ENCODE measurements around the gene RABL6. TPM values are rescaled to one million over a fixed set of nuclear protein-coding genes. Genes with fewer than 3 reads are reported as not detected.
"Not testable (repeated sequence)": the region's sequence is repeated elsewhere in the genome, so short reads cannot be mapped to it uniquely, and the experiment has no call there.

The RABL6 gene
- total RNA-seq, 1 donor from 2014 or later = 68.2 TPM

GRCh38 chr9:136835162-136835931 is 27.6 kb downstream of the RABL6 start:
- Histone ChIP-seq H3K4me1 (no peaks in the 10 kb centered on the region), H3K27ac (no peak overlapping the region), H3K36me3 (peaks cover 32% of the 10 kb centered on the region), H3K9me3 (no peaks in the 10 kb centered on the region), H3K27me3 (no peaks in the 10 kb centered on the region), H3K4me3 (no peak overlapping the region)
- intact Hi-C loops (cut with DNase I) = no loop called here
- TF ChIP-seq, protein P1, sequence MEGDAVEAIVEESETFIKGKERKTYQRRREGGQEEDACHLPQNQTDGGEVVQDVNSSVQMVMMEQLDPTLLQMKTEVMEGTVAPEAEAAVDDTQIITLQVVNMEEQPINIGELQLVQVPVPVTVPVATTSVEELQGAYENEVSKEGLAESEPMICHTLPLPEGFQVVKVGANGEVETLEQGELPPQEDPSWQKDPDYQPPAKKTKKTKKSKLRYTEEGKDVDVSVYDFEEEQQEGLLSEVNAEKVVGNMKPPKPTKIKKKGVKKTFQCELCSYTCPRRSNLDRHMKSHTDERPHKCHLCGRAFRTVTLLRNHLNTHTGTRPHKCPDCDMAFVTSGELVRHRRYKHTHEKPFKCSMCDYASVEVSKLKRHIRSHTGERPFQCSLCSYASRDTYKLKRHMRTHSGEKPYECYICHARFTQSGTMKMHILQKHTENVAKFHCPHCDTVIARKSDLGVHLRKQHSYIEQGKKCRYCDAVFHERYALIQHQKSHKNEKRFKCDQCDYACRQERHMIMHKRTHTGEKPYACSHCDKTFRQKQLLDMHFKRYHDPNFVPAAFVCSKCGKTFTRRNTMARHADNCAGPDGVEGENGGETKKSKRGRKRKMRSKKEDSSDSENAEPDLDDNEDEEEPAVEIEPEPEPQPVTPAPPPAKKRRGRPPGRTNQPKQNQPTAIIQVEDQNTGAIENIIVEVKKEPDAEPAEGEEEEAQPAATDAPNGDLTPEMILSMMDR (IDR thresholded peaks at IDR 0.05) = no peak
- no peak for DNase-seq
- ATAC-seq = no peak

GRCh38 chr9:136835932-136836904 is 28.5 kb downstream of the RABL6 start:
- H3K4me3 ChIP-seq = no peak overlapping the region
- no peak for DNase-seq
- peaks cover 26% of the 10 kb centered on the region for H3K36me3 ChIP-seq
- H3K27ac ChIP-seq = no peak overlapping the region
- intact Hi-C loops (cut with DNase I) = no loop called here
- no peaks in the 10 kb centered on the region for H3K4me1 ChIP-seq
- no peaks in the 10 kb centered on the region for H3K27me3 ChIP-seq
- TF ChIP-seq, protein P1 (IDR thresholded peaks at IDR 0.05) = no peak
- ATAC-seq = no peak
- no peaks in the 10 kb centered on the region for H3K9me3 ChIP-seq

GRCh38 chr9:136837146-136837855 is 29.6 kb downstream of the RABL6 start:
- H3K4me3 ChIP-seq = no peak overlapping the region
- no peaks in the 10 kb centered on the region for H3K9me3 ChIP-seq
- DNase-seq (no peak), ATAC-seq (no peak)
- peaks cover 26% of the 10 kb centered on the region for H3K36me3 ChIP-seq
- H3K27ac ChIP-seq = no peak overlapping the region
- intact Hi-C loops (cut with DNase I) = no loop called here
- TF ChIP-seq, protein P1 (IDR thresholded peaks at IDR 0.05) = no peak
- no peaks in the 10 kb centered on the region for H3K27me3 ChIP-seq
- peaks cover 9% of the 10 kb centered on the region for H3K4me1 ChIP-seq

- H3K27me3 ChIP-seq; intact Hi-C loops (cut with DNase I); H3K27ac ChIP-seq; ATAC-seq; H3K9me3 ChIP-seq; H3K4me3 ChIP-seq; DNase-seq: not testable (repeated sequence)
- H3K4me1 ChIP-seq = peaks cover 14% of the 10 kb centered on the region
- H3K36me3 ChIP-seq = peaks cover 21% of the 10 kb centered on the region
Measured at GRCh38 chr9:136837856-136838277, 30.1 kb downstream of the RABL6 start.

DNA sequence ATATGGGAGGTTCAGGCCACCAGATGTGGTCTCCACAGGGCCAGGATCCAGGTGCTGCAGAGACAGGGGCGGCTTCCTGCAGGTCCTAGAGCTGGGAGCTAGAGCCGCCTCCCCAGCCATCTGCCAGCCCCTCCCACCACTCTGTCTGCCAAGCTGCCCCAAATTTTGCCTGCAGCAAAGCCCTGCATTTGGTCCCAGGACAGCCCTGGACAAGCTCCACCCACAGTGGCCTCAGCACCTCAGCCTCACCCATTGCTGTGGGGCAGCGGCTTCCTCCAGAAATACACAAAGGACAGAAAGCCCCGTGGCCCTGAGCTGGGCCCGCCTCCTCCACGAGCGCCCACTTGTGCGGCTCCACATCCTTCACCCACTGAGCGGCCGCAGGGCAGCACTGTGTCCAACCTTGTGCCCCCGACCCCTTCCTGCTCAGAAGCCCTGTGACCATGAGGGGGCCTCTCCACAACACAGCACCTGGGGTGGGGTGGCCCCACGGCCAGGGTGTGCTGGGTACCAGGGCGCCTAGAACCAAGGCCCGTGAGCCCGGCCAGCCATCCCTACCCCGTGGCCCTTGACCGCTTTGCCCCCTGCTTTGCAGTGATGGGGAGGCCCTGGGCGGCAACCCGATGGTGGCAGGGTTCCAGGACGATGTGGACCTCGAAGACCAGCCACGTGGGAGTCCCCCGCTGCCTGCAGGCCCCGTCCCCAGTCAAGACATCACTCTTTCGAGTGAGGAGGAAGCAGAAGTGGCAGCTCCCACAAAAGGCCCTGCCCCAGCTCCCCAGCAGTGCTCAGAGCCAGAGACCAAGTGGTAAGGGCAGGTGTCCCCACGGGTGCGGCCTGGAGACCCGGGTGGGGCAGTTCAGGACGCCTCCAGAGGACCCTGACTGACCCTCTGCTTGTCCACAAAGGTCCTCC is 30.8 kb downstream of the RABL6 start:
- H3K27me3 ChIP-seq = peaks cover 6% of the 10 kb centered on the region
- ATAC-seq (no peak), DNase-seq (no peak)
- TF ChIP-seq, protein P1 (IDR thresholded peaks at IDR 0.05) = no peak
- intact Hi-C loops (cut with DNase I) = no loop called here
- no peak overlapping the region for H3K4me3 ChIP-seq
- H3K9me3 ChIP-seq = no peaks in the 10 kb centered on the region
- H3K4me1 ChIP-seq = peaks cover 21% of the 10 kb centered on the region
- peaks cover 21% of the 10 kb centered on the region for H3K36me3 ChIP-seq
- H3K27ac ChIP-seq = no peak overlapping the region

All from upper lobe of right lung (tissue), 1 donor.